Panc1 (cell line): ENCODE data around the gene DNASE1L2. TPM values are rescaled to one million over a fixed set of nuclear protein-coding genes. Genes with fewer than 3 reads are reported as not detected.

Experiments used
- ATAC-seq: fragments of 200-7000 bp; cut with Tn5 transposase; 2 replicates; pipeline ENCODE4 v1.9.1; 2020; ENCODE audit warnings: mild to moderate bottlenecking, moderate library complexity
- BruUV-seq: library from RNA; stranded (reverse); fragments of 400-500 nt; replicated peaks from 2 replicates; lab custom pipeline; 2021; lab: Mats Ljungman, UMichigan
- CTCF ChIA-PET: fragments of 300-600 bp; sonication (Branson Sonifier 250); formaldehyde crosslinking; loops from one replicate; lab custom pipeline; 2022; ENCODE audit warnings: antibody characterized with exemption; lab: Charles Lee
- POLR2A ChIA-PET: fragments of 300-600 bp; sonication (Branson Sonifier 250); formaldehyde crosslinking; loops from one replicate; lab custom pipeline; 2022; ENCODE audit warnings: antibody characterized with exemption; lab: Charles Lee
- DNase-seq: peaks from one replicate; pipeline ENCODE4 v3.0.0-alpha.2; 2010; ENCODE audit warnings: low read depth, low spot score
- H3K27ac ChIP-seq: 2 replicates; pipeline ENCODE4 v1.5.1; 2011; ENCODE audit warnings: mild to moderate bottlenecking, low read length, inconsistent platforms
- H3K27me3 ChIP-seq: fragments of 200-500 bp; sonication (Bioruptor generic); 2 replicates; pipeline ENCODE4 v1.6.0; 2014; ENCODE audit warnings: low read length, inconsistent platforms; ENCODE audit not compliant: control insufficient read depth, insufficient read depth
- H3K36me3 ChIP-seq: fragments of 200-500 bp; sonication (Bioruptor generic); 2 replicates; pipeline ENCODE4 v1.5.1; 2014; ENCODE audit warnings: inconsistent platforms, mild to moderate bottlenecking, low read length, moderate library complexity; ENCODE audit not compliant: control insufficient read depth, insufficient read depth
- H3K4me1 ChIP-seq: 2 replicates; pipeline ENCODE4 v1.5.1; 2011; ENCODE audit warnings: inconsistent platforms, mild to moderate bottlenecking, low read length, moderate library complexity; ENCODE audit not compliant: control insufficient read depth, insufficient read depth
- H3K4me3 ChIP-seq, 2 experiments: 2 replicates each; pipeline ENCODE4 v1.5.1; 2011 to 2012; ENCODE audit warnings: low read depth in 2 of 2, low read length in 2 of 2, mild to moderate bottlenecking in 2 of 2, inconsistent platforms in 1 of 2, moderate library complexity in 1 of 2
- H3K9me3 ChIP-seq: fragments of 200-500 bp; sonication (Bioruptor generic); 2 replicates; pipeline ENCODE4 v1.5.1; 2014; ENCODE audit warnings: low read depth, mild to moderate bottlenecking, inconsistent platforms, low read length, moderate library complexity; ENCODE audit not compliant: control insufficient read depth, insufficient read depth
- CTCF ChIP-seq: fragments of 450-650 bp; IDR thresholded peaks from 2 replicates; pipeline ENCODE4 v1.5.1; 2017; ENCODE audit warnings: mild to moderate bottlenecking
- POLR2AphosphoS5 ChIP-seq: IDR thresholded peaks from 2 replicates; pipeline ENCODE4 v1.6.1; 2012; ENCODE audit warnings: mild to moderate bottlenecking, low read depth, low read length, moderate library complexity
- REST ChIP-seq, 2 experiments: IDR thresholded peaks; 2 replicates each; pipeline ENCODE4 v1.6.1; 2011 to 2012; ENCODE audit warnings: low read depth in 2 of 2, control low read depth in 1 of 2, low read length in 1 of 2, mild to moderate bottlenecking in 1 of 2, moderate library complexity in 1 of 2; ENCODE audit not compliant: insufficient read depth in 1 of 2
- SIN3A ChIP-seq: IDR thresholded peaks from 2 replicates; pipeline ENCODE4 v1.6.1; 2012; ENCODE audit warnings: low read depth, mild to moderate bottlenecking, low read length, moderate library complexity, borderline replicate concordance; ENCODE audit not compliant: insufficient read depth
- TCF7L2 ChIP-seq: IDR thresholded peaks from 2 replicates; pipeline ENCODE4 v1.6.1; 2011; ENCODE audit warnings: mild to moderate bottlenecking, low read depth, low read length, inconsistent platforms
- in situ Hi-C: cut with HindIII; loops from 2 replicates; pipeline ENCODE4 v1.10.0; 2016; ENCODE audit warnings: low sequenced_read_pairs, low pct_unique_long_range_greater_than_20kb
- intact Hi-C: fragments of 100-400 bp; cut with micrococcal nuclease; formaldehyde crosslinking; loops from one replicate; pipeline ENCODE4 v1.10.0; 2022; ENCODE audit not compliant: unreplicated experiment
- total RNA-seq: library from RNA; stranded (reverse); gene quantifications from one replicate; pipeline ENCODE4 v1.2.1, GENCODE V29; 2021; ENCODE audit not compliant: unreplicated experiment

The DNASE1L2 gene
- total RNA-seq, 1 experiment from 2014 or later: 4.4 TPM

GRCh38 chr16:2282262-2282661, 46.0 kb downstream of the DNASE1L2 start:
- DNase-seq (no peak), ATAC-seq (no peak)
- ChIA-PET POLR2A (no interaction called here), CTCF (interaction anchor here (0.7 kb wide), 1 partner anchor 110 kb away, joined by 4 read pairs; no protein-coding TSS in a partner anchor)
- Histone ChIP-seq H3K4me1 (no peaks in the 10 kb centered on the region), H3K27me3 (no peaks in the 10 kb centered on the region), H3K36me3 (no peaks in the 10 kb centered on the region), H3K9me3 (no peaks in the 10 kb centered on the region), H3K27ac (no peak overlapping the region), H3K4me3 (no peak overlapping the region)
- TF ChIP-seq TCF7L2 (no peak), REST (IDR thresholded peaks at IDR 0.05; ENCODE audit: insufficient read depth in 1 of 2, low read depth in 2 of 2, low read length in 1 of 2) (no peak), POLR2AphosphoS5 (no peak)
- in situ Hi-C loops: no loop called here
- no TSS peak for BruUV-seq
- intact Hi-C loops: no loop called here

DNA sequence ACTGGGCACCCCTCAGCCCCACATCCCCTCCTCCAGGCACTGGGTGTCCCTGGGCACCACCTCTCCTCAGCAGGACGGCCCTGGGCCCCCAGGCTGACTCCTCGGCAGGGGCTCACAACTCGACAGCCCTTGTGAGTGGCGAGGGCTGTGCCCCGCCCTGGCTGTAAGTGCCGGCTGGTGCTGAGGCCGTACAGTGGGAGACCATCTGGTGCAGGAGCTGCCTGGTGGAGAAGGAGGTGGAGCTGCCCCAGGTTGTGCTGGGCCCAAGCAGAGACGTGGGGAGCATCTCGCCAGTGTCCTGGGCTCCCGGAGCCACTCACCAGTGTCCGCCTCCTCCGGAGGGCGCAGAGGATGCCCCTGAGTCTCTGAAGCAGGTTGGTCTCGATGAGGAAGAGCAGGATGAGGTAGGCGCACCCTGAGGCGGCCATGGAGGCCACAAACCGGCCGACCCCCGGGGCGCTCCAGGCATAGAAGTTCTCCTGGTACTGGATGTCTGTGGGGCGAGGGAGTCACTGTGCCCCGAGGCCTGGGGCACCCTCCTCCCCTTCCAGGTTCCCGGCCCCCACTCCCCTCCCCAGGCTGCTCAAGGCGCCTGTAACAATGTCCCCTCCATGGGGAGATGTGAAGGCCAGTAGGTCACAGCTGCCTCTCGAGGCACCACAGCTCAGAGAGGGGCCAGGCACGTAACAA, 46.8 kb downstream of the DNASE1L2 start:
- CTCF ChIA-PET: no interaction called here
- no peaks in the 10 kb centered on the region for H3K4me1 ChIP-seq
- H3K36me3 ChIP-seq: no peaks in the 10 kb centered on the region
- intact Hi-C loops: no loop called here
- TF ChIP-seq TCF7L2: no peak
- TF ChIP-seq SIN3A: no peak
- TF ChIP-seq POLR2AphosphoS5: no peak
- no peak for TF ChIP-seq CTCF
- TF ChIP-seq REST (IDR thresholded peaks at IDR 0.05; ENCODE audit: insufficient read depth in 1 of 2, low read depth in 2 of 2, low read length in 1 of 2): no peak
- DNase-seq: no peak
- H3K27me3 ChIP-seq: no peaks in the 10 kb centered on the region
- H3K9me3 ChIP-seq: no peaks in the 10 kb centered on the region
- in situ Hi-C loops: no loop called here
- POLR2A ChIA-PET: no interaction called here
- no TSS peak for BruUV-seq
- H3K4me3 ChIP-seq: no peak overlapping the region
- ATAC-seq: no peak
- no peak overlapping the region for H3K27ac ChIP-seq
